Measurements from ENCODE around the gene APOL2.
A peak's percentile ranks its signal among the peaks of the same experiment; 100 is the strongest.

Gene APOL2

GRCh38 chr22:36222887-36223450, 16.4 kb downstream of the APOL2 start:
- H3K27ac ChIP-seq = no peak overlapping the region
- no peak overlapping the region for H3K4me3 ChIP-seq (ENCODE audit: low read depth in 1 of 2, low read length in 1 of 2)
- H3K4me1 ChIP-seq (ENCODE audit: control insufficient read depth in 1 of 2, insufficient read depth in 1 of 2, low read depth in 1 of 2, low read length in 1 of 2) = no peaks in the 10 kb centered on the region
- no peaks in the 10 kb centered on the region for H3K9me3 ChIP-seq
- no peak for TF ChIP-seq CTCF (IDR thresholded peaks at IDR 0.05)
- H3K27me3 ChIP-seq = peaks cover 9% of the 10 kb centered on the region
- peaks cover 20% of the 10 kb centered on the region for H3K36me3 ChIP-seq

- H3K27me3 ChIP-seq = peaks cover 9% of the 10 kb centered on the region
- H3K27ac ChIP-seq = peak overlapping the region; percentile 3
- H3K4me3 ChIP-seq (ENCODE audit: low read depth in 1 of 2, low read length in 1 of 2) = no peak overlapping the region
- peak; percentile 67 for TF ChIP-seq CTCF (IDR thresholded peaks at IDR 0.05)
- peaks cover 12% of the 10 kb centered on the region for H3K36me3 ChIP-seq
- no peaks in the 10 kb centered on the region for H3K9me3 ChIP-seq
- no peaks in the 10 kb centered on the region for H3K4me1 ChIP-seq (ENCODE audit: control insufficient read depth in 1 of 2, insufficient read depth in 1 of 2, low read depth in 1 of 2, low read length in 1 of 2)
Measured at GRCh38 chr22:36221799-36222751, 17.3 kb downstream of the APOL2 start.

GRCh38 chr22:36220451-36220921, 18.8 kb downstream of the APOL2 start:
- Histone ChIP-seq H3K4me3 (ENCODE audit: low read depth in 1 of 2, low read length in 1 of 2) (no peak overlapping the region), H3K4me1 (ENCODE audit: control insufficient read depth in 1 of 2, insufficient read depth in 1 of 2, low read depth in 1 of 2, low read length in 1 of 2) (no peaks in the 10 kb centered on the region), H3K36me3 (peaks cover 3% of the 10 kb centered on the region), H3K9me3 (no peaks in the 10 kb centered on the region), H3K27ac (no peak overlapping the region), H3K27me3 (peaks cover 9% of the 10 kb centered on the region)
- TF ChIP-seq CTCF (IDR thresholded peaks at IDR 0.05) = no peak

GRCh38 chr22:36218648-36219193, 20.6 kb downstream of the APOL2 start:
- H3K4me1 ChIP-seq (ENCODE audit: control insufficient read depth in 1 of 2, insufficient read depth in 1 of 2, low read depth in 1 of 2, low read length in 1 of 2) = peaks cover 1 to 3% of the 10 kb centered on the region in 2 experiments
- H3K9me3 ChIP-seq = no peaks in the 10 kb centered on the region
- no peaks in the 10 kb centered on the region for H3K36me3 ChIP-seq
- TF ChIP-seq CTCF (IDR thresholded peaks at IDR 0.05) = no peak
- H3K27me3 ChIP-seq = peaks cover 9% of the 10 kb centered on the region
- no peak overlapping the region for H3K27ac ChIP-seq
- no peak overlapping the region for H3K4me3 ChIP-seq (ENCODE audit: low read depth in 1 of 2, low read length in 1 of 2)

GRCh38 chr22:36215981-36216380, 23.3 kb downstream of the APOL2 start:
- TF ChIP-seq CTCF (IDR thresholded peaks at IDR 0.05) = no peak
- peaks cover 9% of the 10 kb centered on the region for H3K27me3 ChIP-seq
- no peak overlapping the region for H3K27ac ChIP-seq
- no peaks in the 10 kb centered on the region for H3K9me3 ChIP-seq
- H3K36me3 ChIP-seq = no peaks in the 10 kb centered on the region
- no peak overlapping the region for H3K4me3 ChIP-seq (ENCODE audit: low read depth in 1 of 2, low read length in 1 of 2)
- peaks cover 29 to 30% of the 10 kb centered on the region in 2 experiments for H3K4me1 ChIP-seq (ENCODE audit: control insufficient read depth in 1 of 2, insufficient read depth in 1 of 2, low read depth in 1 of 2, low read length in 1 of 2)

All from neutrophil (primary cell).